Ovary (tissue), 3 donors: ENCODE measurements around the gene CLEC10A.

Experiments
- EP300 ChIP-seq: sonication (generic); formaldehyde crosslinking; IDR thresholded peaks from one replicate; pipeline ENCODE4 v1.6.1; 2017; ENCODE audit warnings: antibody characterized with exemption
- POLR2A ChIP-seq: fragments of 450-650 bp; IDR thresholded peaks from one replicate; pipeline ENCODE4 v1.6.1; 2017; ENCODE audit warnings: antibody characterized with exemption, mild to moderate bottlenecking, moderate library complexity
- TF ChIP-seq, protein P1 (sequence below), 3 donors: fragments of 450-650 bp in 2 of 3; fragments of 200-600 bp in 1 of 3; IDR thresholded peaks; one replicate each; pipeline versions ENCODE4 v1.5.1 to v1.8.0; 2016 to 2022; ENCODE audit warnings: antibody characterized with exemption in 3 of 3, mild to moderate bottlenecking in 1 of 3
- donor health status: DM: no; HTN: no; CAD: no.

DNA sequence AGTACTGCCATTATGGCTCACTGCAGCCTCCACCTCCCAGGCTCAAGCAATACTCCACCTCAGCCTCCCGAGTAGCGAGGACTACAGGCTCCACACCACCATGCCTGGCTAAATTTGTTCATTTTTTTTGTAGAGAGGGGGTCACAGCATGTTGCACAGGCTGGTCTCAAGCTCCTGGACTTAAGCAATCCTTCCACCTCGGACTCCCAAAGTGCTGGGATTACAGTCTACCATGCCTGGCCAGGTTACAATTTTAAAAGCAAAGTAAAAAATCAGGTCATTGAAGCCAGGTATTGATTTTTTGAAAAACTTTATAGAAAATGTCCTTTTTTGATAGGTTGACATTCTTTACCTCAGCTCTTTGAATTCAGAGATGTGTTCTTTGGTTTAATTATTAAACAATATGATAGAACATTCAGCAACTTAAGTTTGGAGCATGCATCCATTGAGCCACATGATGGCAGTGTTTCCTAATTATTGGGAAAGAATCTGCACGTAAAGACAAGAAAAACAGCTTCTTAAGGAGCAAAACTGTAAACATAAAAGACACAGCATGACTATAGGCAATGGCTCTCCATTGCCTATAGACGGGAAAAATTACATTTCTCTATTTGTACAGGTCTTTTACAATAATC is 34.4 kb downstream of the CLEC10A start:
- TF ChIP-seq, protein P1, sequence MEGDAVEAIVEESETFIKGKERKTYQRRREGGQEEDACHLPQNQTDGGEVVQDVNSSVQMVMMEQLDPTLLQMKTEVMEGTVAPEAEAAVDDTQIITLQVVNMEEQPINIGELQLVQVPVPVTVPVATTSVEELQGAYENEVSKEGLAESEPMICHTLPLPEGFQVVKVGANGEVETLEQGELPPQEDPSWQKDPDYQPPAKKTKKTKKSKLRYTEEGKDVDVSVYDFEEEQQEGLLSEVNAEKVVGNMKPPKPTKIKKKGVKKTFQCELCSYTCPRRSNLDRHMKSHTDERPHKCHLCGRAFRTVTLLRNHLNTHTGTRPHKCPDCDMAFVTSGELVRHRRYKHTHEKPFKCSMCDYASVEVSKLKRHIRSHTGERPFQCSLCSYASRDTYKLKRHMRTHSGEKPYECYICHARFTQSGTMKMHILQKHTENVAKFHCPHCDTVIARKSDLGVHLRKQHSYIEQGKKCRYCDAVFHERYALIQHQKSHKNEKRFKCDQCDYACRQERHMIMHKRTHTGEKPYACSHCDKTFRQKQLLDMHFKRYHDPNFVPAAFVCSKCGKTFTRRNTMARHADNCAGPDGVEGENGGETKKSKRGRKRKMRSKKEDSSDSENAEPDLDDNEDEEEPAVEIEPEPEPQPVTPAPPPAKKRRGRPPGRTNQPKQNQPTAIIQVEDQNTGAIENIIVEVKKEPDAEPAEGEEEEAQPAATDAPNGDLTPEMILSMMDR (IDR thresholded peaks at IDR 0.05), result peak; percentile 50 to 84 (median 81)
- TF ChIP-seq POLR2A (no peak), EP300 (no peak)
